OCI-LY7 (cell line): ENCODE measurements around the gene SDR39U1. TPM values are rescaled to one million over a fixed set of nuclear protein-coding genes. Genes with fewer than 3 reads are reported as not detected.

ENCODE experiments used
- BruUV-seq: library from RNA; stranded (reverse); fragments of 400-500 nt; replicated peaks from 2 replicates; lab custom pipeline; 2021; lab: Mats Ljungman, UMichigan
- CTCF ChIA-PET: fragments of 300-600 bp; sonication (Branson Sonifier 250); formaldehyde crosslinking; loops from one replicate; lab custom pipeline; 2022; ENCODE audit warnings: antibody characterized with exemption; ENCODE audit not compliant: unreplicated experiment; lab: Charles Lee
- POLR2A ChIA-PET: fragments of 300-600 bp; sonication (Branson Sonifier 250); formaldehyde crosslinking; loops from one replicate; lab custom pipeline; 2022; ENCODE audit warnings: antibody characterized with exemption; lab: Charles Lee
- DNase-seq: peaks from one replicate; pipeline ENCODE4 v3.0.0-alpha.2; 2015; ENCODE audit warnings: low spot score
- H2AFZ ChIP-seq: fragments of 200-600 bp; sonication (generic), shearing (Covaris generic); 2 replicates; pipeline ENCODE4 v1.6.1; 2014; ENCODE audit warnings: mild to moderate bottlenecking, antibody characterized with exemption, low read length, moderate library complexity
- H3K27ac ChIP-seq: fragments of 200-600 bp; sonication (generic); 2 replicates; pipeline ENCODE4 v1.5.1; 2014; ENCODE audit warnings: mixed run types, low read depth, mild to moderate bottlenecking, moderate library complexity, low read length, inconsistent platforms; ENCODE audit not compliant: poor library complexity, severe bottlenecking
- H3K36me3 ChIP-seq: fragments of 200-600 bp; sonication (generic); 2 replicates; pipeline ENCODE4 v1.6.1; 2014; ENCODE audit warnings: mild to moderate bottlenecking, antibody characterized with exemption, low read length, moderate library complexity, mixed read lengths; ENCODE audit not compliant: insufficient read depth
- H3K4me1 ChIP-seq: fragments of 200-600 bp; sonication (generic); 2 replicates; pipeline ENCODE4 v1.5.1; 2014; ENCODE audit warnings: mild to moderate bottlenecking, low read length; ENCODE audit not compliant: insufficient read depth, poor library complexity, severe bottlenecking
- H3K4me2 ChIP-seq: fragments of 200-600 bp; sonication (generic); 2 replicates; pipeline ENCODE4 v1.6.1; 2014; ENCODE audit warnings: mild to moderate bottlenecking, low read length
- H3K4me3 ChIP-seq: fragments of 200-600 bp; sonication (generic); 2 replicates; pipeline ENCODE4 v1.5.1; 2014; ENCODE audit warnings: mild to moderate bottlenecking, low read depth, low read length; ENCODE audit not compliant: poor library complexity, severe bottlenecking
- H3K79me2 ChIP-seq: fragments of 200-600 bp; sonication (generic); 2 replicates; pipeline ENCODE4 v1.6.1; 2016; ENCODE audit warnings: low read depth, mild to moderate bottlenecking, low read length, moderate library complexity, mixed read lengths; ENCODE audit not compliant: insufficient read depth
- H3K9me2 ChIP-seq: fragments of 200-600 bp; sonication (generic); 2 replicates; pipeline ENCODE4 v1.6.1; 2016; ENCODE audit warnings: mild to moderate bottlenecking, low read length, mixed read lengths; ENCODE audit not compliant: insufficient read depth
- H3K9me3 ChIP-seq: fragments of 200-600 bp; sonication (generic); 2 replicates; pipeline ENCODE4 v1.6.1; 2014; ENCODE audit warnings: mild to moderate bottlenecking, mixed run types, low read length, mixed read lengths
- H4K20me1 ChIP-seq: fragments of 200-600 bp; sonication (generic); 2 replicates; pipeline ENCODE4 v1.6.1; 2014; ENCODE audit warnings: mild to moderate bottlenecking, antibody characterized with exemption, low read length, moderate library complexity, mixed read lengths; ENCODE audit not compliant: insufficient read depth
- CTCF ChIP-seq: fragments of 200-600 bp; sonication (generic); conservative IDR thresholded peaks from 2 replicates; pipeline ENCODE4 v1.5.1; 2014; ENCODE audit warnings: mild to moderate bottlenecking, antibody characterized with exemption, low read length, moderate library complexity, mixed read lengths
- EZH2phosphoT487 ChIP-seq: fragments of 200-600 bp; sonication (generic); IDR thresholded peaks from 2 replicates; pipeline ENCODE4 v1.6.1; 2018; ENCODE audit warnings: low read depth, borderline replicate concordance, mild to moderate bottlenecking, mixed run types, antibody characterized with exemption, low read length, moderate library complexity, mixed read lengths
- intact Hi-C: fragments of 100-400 bp; cut with micrococcal nuclease; formaldehyde crosslinking; loops from one replicate; pipeline ENCODE4 v1.10.0; 2022; ENCODE audit not compliant: unreplicated experiment
- total RNA-seq, 2 experiments: library from RNA; depleted of rRNA in 1 of 2; stranded (reverse); fragments of >200 nt in 1 of 2; shearing (Covaris generic) in 1 of 2; gene quantifications; 2 replicates each; pipeline ENCODE4 v1.2.3, GENCODE V29; 2014 to 2022

The SDR39U1 gene
- total RNA-seq, 2 experiments from 2014 or later: 51.4 to 103 TPM

DNA sequence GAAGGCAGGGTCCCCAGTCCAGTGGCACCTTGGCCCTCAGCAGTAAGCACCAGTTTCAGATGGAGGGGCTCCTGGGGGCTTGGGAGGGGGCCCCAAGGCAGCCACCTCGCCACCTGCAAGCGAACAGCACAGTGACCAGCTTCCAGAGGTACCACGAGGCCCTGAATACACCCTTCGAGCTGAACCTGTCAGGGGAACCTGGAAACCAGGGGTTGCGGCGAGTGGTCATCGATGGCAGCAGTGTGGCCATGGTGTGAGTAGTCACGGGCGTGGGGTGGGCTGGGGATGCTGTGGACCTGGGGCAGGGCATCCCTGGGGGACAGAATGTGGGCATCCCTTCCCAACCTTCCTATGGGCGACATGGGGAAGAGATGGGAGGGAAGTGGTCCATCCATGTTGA, 32.6 kb downstream of the SDR39U1 start:
- no peak for DNase-seq
- no peak for TF ChIP-seq EZH2phosphoT487
- no peak for TF ChIP-seq CTCF
- POLR2A ChIA-PET: interaction anchor here (0.9 to 1.6 kb wide), 2 partner anchors 10 to 15 kb away, joined by 3 read pairs; no protein-coding TSS in a partner anchor
- CTCF ChIA-PET: interaction anchor here (0.6 to 1.9 kb wide), 2 partner anchors 21 to 111 kb away, joined by 3 to 10 read pairs; partner anchors contain the start of gene KHNYN
- Histone ChIP-seq H3K4me3 (no peak overlapping the region), H3K9me2 (no peaks in the 10 kb centered on the region), H4K20me1 (no peaks in the 10 kb centered on the region), H3K79me2 (no peaks in the 10 kb centered on the region), H3K9me3 (no peaks in the 10 kb centered on the region), H3K27ac (no peak overlapping the region), H3K4me2 (no peak overlapping the region), H3K4me1 (no peaks in the 10 kb centered on the region), H2AFZ (no peak overlapping the region), H3K36me3 (no peaks in the 10 kb centered on the region)
- intact Hi-C loops: no loop called here
- BruUV-seq: no TSS peak

GRCh38 chr14:24409192-24409591, 33.4 kb downstream of the SDR39U1 start:
- Histone ChIP-seq H3K9me3 (no peaks in the 10 kb centered on the region), H3K27ac (no peak overlapping the region), H3K79me2 (no peaks in the 10 kb centered on the region), H4K20me1 (no peaks in the 10 kb centered on the region), H2AFZ (no peak overlapping the region), H3K4me1 (no peaks in the 10 kb centered on the region), H3K4me3 (no peak overlapping the region), H3K4me2 (no peak overlapping the region), H3K9me2 (no peaks in the 10 kb centered on the region), H3K36me3 (no peaks in the 10 kb centered on the region)
- CTCF ChIA-PET: interaction anchor here (0.8 to 1.9 kb wide), 2 partner anchors 22 to 69 kb away, joined by 3 to 10 read pairs; partner anchors contain the start of gene KHNYN
- TF ChIP-seq CTCF (no peak), EZH2phosphoT487 (no peak)
- no TSS peak for BruUV-seq
- DNase-seq: no peak
- POLR2A ChIA-PET: interaction anchor here (0.5 to 1.6 kb wide), 3 partner anchors 11 to 23 kb away, joined by 3 read pairs; no protein-coding TSS in a partner anchor
- intact Hi-C loops: no loop called here

DNA sequence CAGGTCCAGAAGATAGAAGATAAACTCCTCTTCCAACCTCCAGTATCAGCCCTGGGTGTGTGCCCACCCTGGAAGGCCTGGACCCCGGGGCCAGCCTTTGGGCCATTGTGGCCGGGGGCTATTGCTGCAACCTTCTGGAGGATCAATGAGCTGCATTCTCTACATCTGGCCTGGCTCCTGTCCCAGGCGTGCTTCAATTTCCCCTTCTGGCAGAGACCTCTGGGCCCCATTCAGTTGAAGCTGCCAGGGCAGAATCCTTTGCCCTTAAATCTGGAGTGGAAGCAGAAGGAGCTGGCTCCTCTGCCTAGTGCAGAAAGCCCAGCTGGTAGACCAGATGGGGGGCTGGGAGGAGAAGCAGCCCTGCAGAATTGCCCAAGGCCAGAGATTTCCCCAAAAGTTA, 33.8 kb downstream of the SDR39U1 start:
- no TSS peak for BruUV-seq
- Histone ChIP-seq H3K27ac (no peak overlapping the region), H2AFZ (no peak overlapping the region), H3K4me3 (no peak overlapping the region), H3K9me3 (no peaks in the 10 kb centered on the region), H3K36me3 (no peaks in the 10 kb centered on the region), H3K9me2 (no peaks in the 10 kb centered on the region), H3K79me2 (no peaks in the 10 kb centered on the region), H3K4me2 (no peak overlapping the region), H3K4me1 (no peaks in the 10 kb centered on the region), H4K20me1 (no peaks in the 10 kb centered on the region)
- ChIA-PET POLR2A (interaction anchor here (0.5 to 1.6 kb wide), 2 partner anchors 16 to 22 kb away, joined by 3 read pairs; no protein-coding TSS in a partner anchor), CTCF (interaction anchor here (0.8 to 1.9 kb wide), 2 partner anchors 22 to 68 kb away, joined by 3 to 10 read pairs; partner anchors contain the start of gene KHNYN)
- intact Hi-C loops: no loop called here
- no peak for DNase-seq
- TF ChIP-seq EZH2phosphoT487 (no peak), CTCF (no peak)
